Ramos (cell line): ENCODE results near the gene SP6.

Experiments
- in situ Hi-C: fragments of 300-500 bp; cut with MboI; formaldehyde crosslinking; loops from one replicate; pipeline ENCODE4 v1.14.3; 2022; ENCODE audit warnings: low sequenced_read_pairs; ENCODE audit not compliant: unreplicated experiment

Gene SP6

DNA sequence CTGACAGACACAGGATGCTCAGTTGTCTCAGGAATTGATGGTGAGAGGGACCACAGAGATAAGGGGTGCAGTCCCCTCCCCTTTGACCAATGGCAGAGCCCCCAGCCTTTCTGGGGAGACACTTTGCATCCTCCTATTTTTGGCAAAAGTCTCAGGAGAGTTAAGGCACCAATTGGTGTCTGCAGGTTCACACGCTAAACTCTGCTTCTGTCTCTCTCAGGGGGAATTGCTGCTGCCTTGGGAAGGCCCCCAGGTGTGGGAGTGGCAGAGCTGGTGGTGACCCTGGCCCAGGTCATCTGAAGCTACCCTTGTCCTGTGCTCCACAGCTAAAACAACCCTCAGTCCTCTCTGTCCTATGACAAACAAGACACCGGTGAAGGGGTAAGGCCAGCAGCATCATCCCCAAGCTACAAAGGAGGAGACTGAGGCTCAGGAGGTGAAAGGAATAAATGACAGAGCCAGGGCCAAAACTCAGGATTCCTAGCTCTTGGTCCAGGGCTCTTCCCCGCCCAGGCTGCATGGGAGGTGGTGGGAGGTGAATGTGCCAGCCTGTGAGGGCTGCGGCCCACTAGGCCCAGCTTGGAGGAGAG is 49.7 kb downstream of the SP6 start:
- in situ Hi-C loops: no loop called here

- in situ Hi-C loops: no loop called here
Measured at GRCh38 chr17:47800686-47801085, 50.3 kb downstream of the SP6 start.

DNA sequence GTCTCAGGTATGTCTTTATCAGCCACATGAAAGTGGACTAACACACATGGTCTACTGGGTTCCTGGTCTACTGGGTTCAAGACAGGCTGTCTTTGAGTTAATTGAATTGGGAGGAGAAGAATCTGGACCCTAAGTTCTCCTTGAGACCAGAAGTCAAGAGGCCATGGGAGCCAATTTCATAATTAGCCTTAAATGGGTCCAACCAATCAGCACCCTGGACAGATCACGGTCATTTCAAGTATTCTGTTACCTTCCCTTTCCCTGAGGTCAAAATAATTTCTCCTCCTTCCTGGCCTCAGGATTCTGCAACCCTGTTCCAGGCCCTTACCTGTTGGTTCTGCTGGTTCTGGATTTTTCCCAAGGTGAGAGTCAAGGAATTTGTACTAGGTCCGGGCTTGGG is 53.2 kb downstream of the SP6 start:
- in situ Hi-C loops: no loop called here
